T-helper 22 cell (primary cell): ENCODE results near the gene BICD1.
"Not testable (repeated sequence)": the region's sequence is repeated elsewhere in the genome, so short reads cannot be mapped to it uniquely, and the experiment has no call there.

Source experiments
- DNase-seq: peaks from one replicate; pipeline ENCODE4 v3.0.0-alpha.2; 2020; ENCODE audit warnings: low read depth

Gene BICD1

DNA sequence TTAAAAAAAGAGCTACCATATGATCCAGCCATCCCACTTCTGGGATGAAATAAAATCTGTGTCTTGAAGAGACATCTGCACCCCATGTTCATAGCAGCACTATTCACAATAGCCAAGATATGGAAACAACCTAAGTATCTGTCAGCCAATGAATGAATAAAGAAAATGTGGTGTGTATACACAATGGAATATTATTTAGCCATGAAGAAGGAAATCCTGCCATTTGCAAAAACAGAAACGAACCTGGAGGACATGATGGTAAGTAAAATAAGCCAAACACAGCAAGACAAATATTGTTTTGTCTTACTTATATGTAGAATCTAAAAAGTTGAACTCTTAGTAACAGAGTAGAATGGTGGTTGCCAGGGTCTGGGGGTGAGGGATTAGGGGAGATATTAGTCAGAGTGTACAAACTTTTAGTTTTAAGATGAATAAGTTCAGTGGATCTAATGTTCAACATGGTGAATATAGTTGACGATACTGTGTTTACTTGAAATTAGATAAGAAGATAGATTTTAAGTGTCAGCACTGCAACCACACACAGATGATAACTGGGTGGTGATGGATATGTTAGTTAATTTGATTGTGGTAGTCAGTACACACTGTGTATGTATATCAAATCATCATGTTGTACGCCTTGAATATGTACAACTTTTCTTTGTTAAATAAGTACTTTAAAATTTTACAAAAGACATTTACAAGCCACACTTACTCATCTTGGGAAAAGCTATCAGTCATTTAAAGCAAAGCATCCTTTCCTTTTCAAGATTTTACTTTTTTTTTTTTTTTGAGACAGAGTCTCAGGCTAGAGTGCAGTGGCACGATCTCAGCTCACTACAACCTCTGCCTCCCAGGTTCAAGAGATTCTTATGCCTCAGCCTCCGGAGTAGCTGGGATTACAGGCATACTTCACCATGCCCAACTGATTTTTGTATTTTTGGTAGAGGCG lies 89.9 kb downstream of the BICD1 start:
- no peak for DNase-seq

GRCh38 chr12:32197421-32197820 lies 90.8 kb downstream of the BICD1 start:
- no peak for DNase-seq

GRCh38 chr12:32198555-32198954 lies 91.9 kb downstream of the BICD1 start:
- DNase-seq = no peak

DNA sequence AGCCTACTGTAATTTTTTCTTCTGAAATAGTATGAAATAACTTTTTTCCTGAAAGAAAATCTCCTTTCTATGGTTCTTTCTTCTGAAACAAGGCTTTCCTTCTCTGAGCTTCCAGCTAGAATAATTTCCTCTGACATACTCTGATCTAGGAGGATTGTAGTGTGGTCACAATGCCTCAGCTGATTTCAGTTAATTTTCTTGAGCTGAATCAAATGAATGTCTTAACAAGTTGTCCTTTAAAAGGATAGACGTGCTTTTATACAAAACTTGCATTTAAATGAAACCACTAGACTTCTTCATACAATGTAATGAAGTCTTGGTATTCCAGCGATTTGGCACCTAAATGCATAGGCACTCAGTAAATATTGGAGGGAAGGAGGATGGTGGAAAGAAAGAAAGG lies 94.4 kb downstream of the BICD1 start:
- DNase-seq = no peak

GRCh38 chr12:32201976-32202375 lies 95.3 kb downstream of the BICD1 start:
- no peak for DNase-seq

DNA sequence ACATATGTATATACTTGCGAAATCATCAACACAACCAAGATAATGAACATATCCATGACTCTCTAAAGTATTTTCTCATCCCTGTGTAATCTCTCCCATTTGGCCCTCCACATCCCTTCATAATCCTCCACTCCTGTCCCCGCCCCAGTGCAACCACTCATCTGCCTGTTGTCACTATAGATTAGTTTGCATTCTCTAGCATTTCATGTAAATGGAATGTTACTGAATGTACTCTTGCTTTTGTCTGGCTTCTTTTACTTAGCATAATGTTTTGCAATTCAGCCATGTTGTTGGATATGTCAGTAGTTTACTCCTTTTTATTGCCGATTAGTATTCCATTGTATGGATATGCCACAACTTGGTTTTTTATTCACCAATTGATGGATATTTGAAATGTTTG lies 99.1 kb downstream of the BICD1 start:
- DNase-seq = no peak

DNA sequence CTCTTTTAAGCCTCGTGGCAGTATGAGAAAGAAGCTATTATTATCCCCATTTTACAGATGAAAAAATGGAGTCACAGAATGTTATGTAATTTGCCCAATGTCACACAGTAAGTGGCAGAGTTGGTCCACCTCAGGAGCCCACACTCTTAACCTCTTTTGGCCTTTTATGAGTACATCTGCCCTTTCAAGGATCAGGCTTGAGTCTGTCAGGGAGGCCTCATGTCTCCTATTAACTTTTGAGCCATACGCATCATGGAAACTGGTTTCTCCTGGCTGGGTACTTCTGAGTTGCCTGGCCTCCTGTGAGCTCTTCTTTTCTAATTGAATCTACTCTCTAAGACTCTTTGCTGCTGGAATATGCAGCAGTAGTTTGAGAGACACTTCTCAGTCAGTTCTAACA lies 101.7 kb downstream of the BICD1 start:
- DNase-seq = no peak

GRCh38 chr12:32211066-32211899 lies 104.6 kb downstream of the BICD1 start:
- DNase-seq = no peak

DNA sequence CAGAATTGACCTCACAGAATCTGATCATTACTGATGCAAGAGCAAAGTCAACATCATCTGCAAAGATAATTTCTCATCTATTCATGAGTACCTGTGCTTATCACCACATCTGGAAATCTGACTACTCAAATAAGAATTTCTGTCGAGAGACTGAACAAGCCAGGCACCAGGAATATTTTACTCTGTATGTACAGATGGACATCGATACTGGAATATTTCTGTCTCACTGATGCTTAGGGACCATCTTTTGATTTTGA lies 105.2 kb downstream of the BICD1 start:
- no peak for DNase-seq

DNA sequence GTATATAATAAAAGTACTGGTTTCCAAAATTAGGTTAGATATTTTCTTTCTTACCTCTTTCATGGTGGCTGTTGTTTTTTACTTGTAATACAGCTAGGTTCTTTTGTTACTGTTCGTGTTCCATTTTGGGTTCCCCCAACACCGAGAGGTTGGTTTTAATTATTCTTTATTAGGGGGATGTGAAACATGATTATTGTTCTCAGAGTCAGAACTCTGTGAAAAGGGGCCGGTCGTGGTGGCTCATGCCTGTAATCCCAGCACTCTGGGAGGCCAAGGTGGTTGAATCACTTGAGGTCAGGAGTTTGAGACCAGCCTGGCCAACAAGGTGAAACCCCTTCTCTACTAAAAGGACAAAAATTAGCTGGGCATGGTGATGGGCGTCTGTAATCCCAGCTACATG lies 108.1 kb downstream of the BICD1 start:
- DNase-seq = no peak

GRCh38 chr12:32217354-32218310 lies 111.0 kb downstream of the BICD1 start:
- DNase-seq = no peak

DNA sequence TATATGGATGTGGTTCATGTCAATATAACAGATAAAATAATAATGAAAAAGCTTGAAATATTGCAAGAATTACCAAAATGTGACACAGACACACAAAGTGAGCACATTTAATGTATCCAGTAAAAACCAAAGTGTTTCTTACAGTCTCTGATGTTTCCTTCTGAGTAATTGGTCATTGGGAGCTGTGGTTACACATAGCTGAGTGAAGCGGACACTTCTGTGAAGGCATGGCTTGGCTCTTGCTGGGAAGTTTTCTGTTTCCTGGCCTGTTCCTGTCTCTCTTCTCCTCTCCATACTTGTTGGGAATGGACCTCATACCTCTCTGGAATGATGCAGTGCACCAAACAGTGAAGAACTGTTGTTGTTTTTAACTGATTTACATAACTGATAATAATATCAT lies 117.3 kb downstream of the BICD1 start:
- DNase-seq = no peak

- DNase-seq = no peak
Measured at GRCh38 chr12:32226768-32227167, 120.1 kb downstream of the BICD1 start.

GRCh38 chr12:32229971-32230612 lies 123.4 kb downstream of the BICD1 start:
- DNase-seq = no peak

DNA sequence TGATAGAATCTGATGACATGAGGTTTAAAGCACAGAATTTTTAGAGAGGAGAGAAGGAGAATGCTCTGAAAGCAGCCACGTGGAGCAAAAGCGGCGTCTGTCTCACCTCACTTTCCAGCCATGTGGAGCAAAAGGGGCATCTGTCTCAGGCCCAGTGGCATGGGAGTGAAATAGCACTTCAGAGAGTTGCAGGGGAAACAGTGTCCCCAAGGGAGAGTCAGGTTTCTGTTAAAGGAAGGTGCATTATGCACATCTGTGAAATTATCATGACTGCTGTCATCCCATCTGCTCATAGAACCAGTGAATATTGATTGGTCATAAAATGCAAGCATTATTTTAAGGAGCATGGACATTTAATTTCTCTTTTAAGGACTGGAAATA lies 124.0 kb downstream of the BICD1 start:
- no peak for DNase-seq

GRCh38 chr12:32231361-32231760 lies 124.7 kb downstream of the BICD1 start:
- not testable (repeated sequence) for DNase-seq

- DNase-seq = no peak
Measured at GRCh38 chr12:32233568-32233967, 126.9 kb downstream of the BICD1 start.

DNA sequence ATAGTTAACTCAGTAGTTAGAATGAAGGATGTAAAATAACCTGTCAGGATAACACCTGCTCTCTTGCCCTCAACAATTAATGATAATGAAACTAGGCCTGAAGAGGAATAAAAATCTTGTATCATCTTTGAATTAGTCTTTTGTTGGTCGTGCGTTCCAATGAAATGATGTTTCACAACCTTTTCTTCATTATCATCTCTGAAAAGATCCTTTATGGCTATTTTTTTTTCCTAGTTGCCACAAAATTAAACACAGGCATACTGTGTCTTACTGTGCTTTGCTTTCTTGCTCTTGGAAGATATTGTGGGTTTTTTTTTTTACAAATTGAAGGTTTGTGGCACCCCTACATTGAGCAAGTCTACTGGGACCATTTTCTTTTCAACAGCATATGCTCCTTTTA lies 128.6 kb downstream of the BICD1 start:
- DNase-seq = no peak

DNA sequence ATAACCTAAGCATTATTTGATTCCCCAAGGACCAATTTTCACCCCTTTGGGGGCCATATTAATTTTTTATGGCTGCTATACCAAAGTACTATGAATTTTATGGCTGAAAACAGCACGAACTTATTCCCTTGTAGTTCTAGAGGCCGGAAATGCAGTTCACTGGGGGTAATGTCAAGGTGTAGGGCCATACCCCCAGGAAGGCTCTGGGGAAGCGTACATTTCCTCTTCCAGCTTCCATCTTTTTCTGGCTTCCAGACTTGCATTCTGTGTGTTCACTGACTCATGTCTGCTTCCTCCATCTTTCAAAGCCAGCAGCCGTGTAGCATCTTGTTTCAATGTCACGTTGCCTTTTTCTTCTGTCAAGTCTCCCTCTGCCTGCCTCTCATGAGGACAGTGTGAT lies 133.5 kb downstream of the BICD1 start:
- no peak for DNase-seq

GRCh38 chr12:32240831-32241230 lies 134.2 kb downstream of the BICD1 start:
- no peak for DNase-seq

DNA sequence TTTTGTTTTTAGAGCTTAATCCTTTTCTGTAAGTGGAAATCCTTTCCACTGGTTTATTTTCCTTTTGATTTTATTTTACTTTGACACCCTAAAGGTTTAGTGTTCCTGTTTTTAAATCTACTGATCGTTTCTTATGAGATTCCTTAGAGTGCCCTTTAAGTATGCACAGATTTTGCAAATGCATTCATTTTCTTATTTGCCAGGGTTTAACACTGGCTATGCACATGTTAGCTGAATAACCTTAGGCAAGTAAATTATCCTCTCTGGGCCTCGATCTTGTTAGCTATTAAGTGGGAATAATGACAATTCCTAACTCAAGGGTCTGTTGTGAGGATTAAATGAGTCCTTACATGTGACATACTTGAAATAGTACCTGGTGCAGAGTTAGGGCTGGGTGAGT lies 136.0 kb downstream of the BICD1 start:
- no peak for DNase-seq
